NCI-H2196 (cell line): ENCODE measurements around the gene ZNHIT3.

Source experiments
- DNase-seq: peaks from one replicate; lab custom pipeline; 2025; ENCODE audit not compliant: unreplicated experiment; lab: John Stamatoyannopoulos, UW

Gene ZNHIT3

GRCh38 chr17:36509272-36509985, 22.9 kb downstream of the ZNHIT3 start:
- no peak for DNase-seq

- no peak for DNase-seq
These were observed 24.2 kb downstream of the ZNHIT3 start for GRCh38 chr17:36510636-36511035.

GRCh38 chr17:36511216-36511615, 24.7 kb downstream of the ZNHIT3 start:
- no peak for DNase-seq

GRCh38 chr17:36512641-36513040, 26.2 kb downstream of the ZNHIT3 start:
- DNase-seq: no peak

GRCh38 chr17:36514856-36515255, 28.4 kb downstream of the ZNHIT3 start:
- DNase-seq: no peak

GRCh38 chr17:36515837-36516236, 29.4 kb downstream of the ZNHIT3 start:
- no peak for DNase-seq

- DNase-seq: no peak
These were observed 36.6 kb downstream of the ZNHIT3 start for GRCh38 chr17:36523113-36523512.

- DNase-seq: no peak
These were observed 38.0 kb downstream of the ZNHIT3 start for GRCh38 chr17:36524428-36524876.

- DNase-seq: no peak
These were observed 38.6 kb downstream of the ZNHIT3 start for GRCh38 chr17:36525113-36525512.

- no peak for DNase-seq
These were observed 39.4 kb downstream of the ZNHIT3 start for GRCh38 chr17:36525888-36526287.

GRCh38 chr17:36527621-36528250, 41.3 kb downstream of the ZNHIT3 start:
- no peak for DNase-seq

- DNase-seq: no peak
These were observed 42.6 kb downstream of the ZNHIT3 start for GRCh38 chr17:36529121-36529520.

- DNase-seq: no peak
These were observed 46.0 kb downstream of the ZNHIT3 start for GRCh38 chr17:36532435-36532975.

GRCh38 chr17:36533935-36534839, 47.7 kb downstream of the ZNHIT3 start:
- peak; percentile 79 for DNase-seq

- peak; percentile 73 for DNase-seq
These were observed 48.6 kb downstream of the ZNHIT3 start, which contains the start of the genes MYO19 and PIGW for GRCh38 chr17:36534840-36535668. MYO19 (minus strand) TSS chr17:36534868; CDS start chr17:36532538, 2,330 bp downstream. PIGW (plus strand) TSS chr17:36534987; CDS start chr17:36537102, 2,115 bp downstream.

GRCh38 chr17:36535669-36536081, 49.2 kb downstream of the ZNHIT3 start:
- no peak for DNase-seq

GRCh38 chr17:36540696-36541095, 54.2 kb downstream of the ZNHIT3 start:
- no peak for DNase-seq

GRCh38 chr17:36542755-36543154, 56.3 kb downstream of the ZNHIT3 start:
- no peak for DNase-seq

- no peak for DNase-seq
These were observed 57.5 kb downstream of the ZNHIT3 start for GRCh38 chr17:36544044-36544306.

GRCh38 chr17:36544307-36545076, 58.0 kb downstream of the ZNHIT3 start, which contains the start of gene GGNBP2:
GGNBP2 (plus strand) TSS chr17:36544919; CDS start chr17:36545725, 806 bp downstream.
- peak; percentile 81 for DNase-seq
